SIG-M5 treated with dmso at 0.1 percent for 504 hours (cell line): ENCODE measurements around the gene CA5A.
"Not testable (repeated sequence)": the region's sequence is repeated elsewhere in the genome, so short reads cannot be mapped to it uniquely, and the experiment has no call there.

Experiments used
- DNase-seq: peaks from one replicate; lab custom pipeline; 2025; ENCODE audit not compliant: unreplicated experiment; lab: John Stamatoyannopoulos, UW

The CA5A gene

GRCh38 chr16:87936375-87937230 is at the start of gene CA5A:
TSS of gene CA5A (minus strand) at chr16:87936529. CDS start at chr16:87936450, 79 bp downstream.
- DNase-seq: no peak

GRCh38 chr16:87985493-87985892 is 49.2 kb upstream of the CA5A start:
- not testable (repeated sequence) for DNase-seq

- DNase-seq: no peak
These were observed 48.4 kb upstream of the CA5A start for GRCh38 chr16:87984632-87985267.

GRCh38 chr16:87984180-87984579 is 47.9 kb upstream of the CA5A start:
- not testable (repeated sequence) for DNase-seq

- not testable (repeated sequence) for DNase-seq
These were observed 47.4 kb upstream of the CA5A start for GRCh38 chr16:87983737-87984097.

GRCh38 chr16:87983072-87983736 is 46.9 kb upstream of the CA5A start:
- not testable (repeated sequence) for DNase-seq

- DNase-seq: no peak
These were observed 46.3 kb upstream of the CA5A start for GRCh38 chr16:87982581-87983041.

GRCh38 chr16:87981376-87981775 is 45.0 kb upstream of the CA5A start:
- DNase-seq: not testable (repeated sequence)

- not testable (repeated sequence) for DNase-seq
These were observed 43.7 kb upstream of the CA5A start for GRCh38 chr16:87979911-87980630.

- no peak for DNase-seq
These were observed 43.0 kb upstream of the CA5A start for GRCh38 chr16:87979352-87979751.

- no peak for DNase-seq
These were observed 41.8 kb upstream of the CA5A start for GRCh38 chr16:87978127-87978526.

- no peak for DNase-seq
These were observed 40.3 kb upstream of the CA5A start for GRCh38 chr16:87976665-87977064.

- no peak for DNase-seq
These were observed 37.8 kb upstream of the CA5A start for GRCh38 chr16:87974178-87974577.

GRCh38 chr16:87973717-87974116 is 37.4 kb upstream of the CA5A start:
- no peak for DNase-seq

GRCh38 chr16:87971933-87972332 is 35.6 kb upstream of the CA5A start:
- no peak for DNase-seq

- no peak for DNase-seq
These were observed 33.9 kb upstream of the CA5A start for GRCh38 chr16:87970186-87970585.

- no peak for DNase-seq
These were observed 32.2 kb upstream of the CA5A start for GRCh38 chr16:87968541-87968940.

- DNase-seq: no peak
These were observed 30.4 kb upstream of the CA5A start for GRCh38 chr16:87966685-87967185.

GRCh38 chr16:87966064-87966645 is 29.8 kb upstream of the CA5A start:
- no peak for DNase-seq

- DNase-seq: no peak
These were observed 29.1 kb upstream of the CA5A start for GRCh38 chr16:87965417-87965816.
